G401.6 (cell line): ENCODE data around the gene PTPRG.

ENCODE experiments used
- FAIRE-seq: peaks from 2 replicates; lab custom pipeline; 2012; peaks lifted over from hg19 to GRCh38; lab: Jason Lieb, UNC

Gene PTPRG

DNA sequence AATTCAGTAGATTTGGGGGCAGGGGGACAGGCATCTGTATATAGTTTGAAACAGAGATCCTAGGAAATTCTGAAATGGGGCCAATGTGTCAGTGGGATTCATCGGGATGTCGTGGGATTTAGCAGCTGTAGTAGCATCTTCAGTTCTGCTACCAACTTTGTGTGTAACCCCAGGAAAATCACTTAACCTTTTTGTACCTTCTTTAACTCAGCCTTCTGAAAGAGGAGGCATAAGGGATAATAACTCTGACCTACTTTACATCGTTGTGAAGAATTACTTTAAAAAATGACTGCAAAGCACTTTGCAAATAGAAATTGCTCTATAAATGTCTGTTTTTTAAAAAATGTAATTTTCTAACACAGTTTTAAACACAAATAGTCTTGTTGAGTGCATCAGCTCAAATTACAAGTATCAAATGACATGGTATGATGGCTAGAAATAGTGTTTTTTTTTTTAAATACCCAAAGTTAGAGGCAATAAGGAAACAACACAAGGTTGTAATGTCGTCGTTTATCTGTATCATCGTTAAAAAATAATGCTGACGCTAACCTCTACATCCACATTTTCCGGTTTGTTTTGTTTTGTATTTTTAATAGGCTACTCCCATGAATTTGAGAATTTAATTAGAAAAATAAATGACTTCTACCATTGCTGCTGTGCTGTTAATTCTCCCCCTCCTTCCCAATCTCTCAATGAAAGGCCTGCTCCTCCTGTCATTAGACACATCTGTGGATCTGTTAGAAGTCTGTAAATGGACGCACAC lies 338.5 kb downstream of the PTPRG start:
- FAIRE-seq = no peak

- no peak for FAIRE-seq
Measured at GRCh38 chr3:61901496-61901895, 340.1 kb downstream of the PTPRG start.

DNA sequence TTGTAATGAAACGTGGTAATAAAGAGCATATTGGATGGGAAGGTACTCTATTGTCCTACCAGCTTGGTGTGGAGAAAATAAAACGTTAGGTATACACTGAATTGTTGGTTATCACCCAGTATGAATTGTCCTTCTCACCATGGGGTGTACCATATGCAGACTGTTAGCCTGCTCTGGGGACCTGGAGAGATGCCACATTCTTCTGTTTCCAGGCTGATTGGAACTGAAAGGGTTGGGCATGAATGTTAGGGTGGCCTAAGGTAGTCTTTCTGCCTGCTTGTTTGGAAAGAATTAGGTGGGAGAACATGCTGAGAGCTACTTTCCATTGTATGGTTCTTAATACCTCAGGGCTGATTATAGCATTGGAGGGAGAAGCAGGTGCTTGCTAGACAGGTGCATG lies 340.6 kb downstream of the PTPRG start:
- no peak for FAIRE-seq

- no peak for FAIRE-seq
Measured at GRCh38 chr3:61903074-61903473, 341.7 kb downstream of the PTPRG start.

- FAIRE-seq = no peak
Measured at GRCh38 chr3:61903931-61904657, 342.7 kb downstream of the PTPRG start.

GRCh38 chr3:61907210-61907795 lies 345.9 kb downstream of the PTPRG start:
- FAIRE-seq = no peak

GRCh38 chr3:61908382-61908781 lies 347.0 kb downstream of the PTPRG start:
- no peak for FAIRE-seq

DNA sequence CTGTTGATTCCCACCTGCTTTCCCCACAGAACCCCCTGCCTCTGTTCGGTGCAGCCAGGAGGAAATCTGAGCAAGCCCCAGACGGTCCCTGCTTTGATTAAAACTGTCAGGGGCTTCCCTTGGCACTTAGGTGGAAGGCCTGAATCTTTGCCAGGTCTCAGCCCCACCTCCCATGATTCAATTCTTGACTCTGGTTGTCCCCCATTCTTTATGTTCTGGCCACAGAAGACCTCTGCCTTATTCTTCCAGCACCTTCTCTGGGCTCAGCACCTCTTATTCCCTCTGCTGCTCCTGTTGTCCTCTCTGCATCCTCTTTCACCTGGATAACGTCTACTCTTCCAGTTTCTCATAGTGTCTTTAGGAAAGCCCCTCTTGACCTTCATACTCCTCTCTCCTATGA lies 349.4 kb downstream of the PTPRG start:
- FAIRE-seq = no peak

DNA sequence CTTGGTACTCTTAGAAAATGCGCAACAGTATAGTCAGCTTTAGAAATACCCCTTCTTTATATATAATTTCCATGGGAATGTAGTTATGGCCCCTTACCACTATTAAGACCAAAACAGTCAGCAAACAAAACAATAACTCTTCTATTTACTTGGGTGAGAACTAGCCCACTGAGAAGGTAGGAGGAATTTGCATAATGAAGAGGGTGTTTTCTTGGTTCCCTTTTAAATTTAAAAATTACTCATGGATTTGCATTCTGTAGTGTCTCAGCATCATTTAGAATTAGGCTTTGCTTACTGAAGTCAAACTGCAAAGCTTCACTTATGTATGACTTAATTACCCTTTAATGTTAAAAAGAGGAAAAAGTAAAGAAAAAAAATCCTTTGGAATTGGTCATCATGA lies 350.8 kb downstream of the PTPRG start:
- FAIRE-seq = no peak

GRCh38 chr3:61913701-61914100 lies 352.3 kb downstream of the PTPRG start:
- FAIRE-seq = no peak

DNA sequence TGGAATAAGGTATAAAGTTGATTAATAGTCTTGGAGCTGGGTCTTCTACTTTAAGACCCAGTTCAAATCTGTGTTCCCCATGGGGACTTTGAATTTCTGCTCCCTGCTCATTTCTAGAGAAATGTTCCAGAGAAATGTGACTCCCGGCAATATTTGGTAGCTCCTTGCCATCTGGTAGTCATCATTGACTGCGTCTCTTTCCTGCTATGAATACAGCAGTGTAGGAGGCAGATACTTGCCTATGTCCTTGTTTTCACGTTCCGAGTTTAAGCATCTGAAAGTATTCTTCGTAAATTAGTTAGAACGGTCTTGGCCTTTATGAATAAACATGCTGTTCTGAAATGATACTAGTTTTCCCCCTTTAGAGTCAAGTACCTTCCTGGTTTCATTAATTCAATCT lies 352.9 kb downstream of the PTPRG start:
- no peak for FAIRE-seq

DNA sequence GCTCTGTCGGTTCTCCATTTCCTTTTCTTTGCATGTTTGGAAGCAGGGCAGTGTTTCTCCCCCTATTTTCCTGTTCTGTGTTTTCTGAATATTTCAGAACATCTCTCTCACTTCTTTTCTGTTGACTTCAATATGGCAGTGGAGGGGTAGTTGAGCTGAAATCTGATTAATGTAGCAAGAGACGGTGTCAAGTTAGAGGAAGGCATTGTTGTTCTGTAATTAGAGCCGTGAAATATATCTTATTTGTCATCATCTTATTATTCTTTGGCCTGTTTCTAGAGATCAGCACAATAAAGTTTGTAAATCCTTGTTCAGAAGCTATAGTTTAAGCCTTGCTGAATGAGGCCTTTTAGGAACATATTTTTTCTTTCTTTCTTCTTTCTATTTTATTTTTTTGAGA lies 353.9 kb downstream of the PTPRG start:
- no peak for FAIRE-seq

DNA sequence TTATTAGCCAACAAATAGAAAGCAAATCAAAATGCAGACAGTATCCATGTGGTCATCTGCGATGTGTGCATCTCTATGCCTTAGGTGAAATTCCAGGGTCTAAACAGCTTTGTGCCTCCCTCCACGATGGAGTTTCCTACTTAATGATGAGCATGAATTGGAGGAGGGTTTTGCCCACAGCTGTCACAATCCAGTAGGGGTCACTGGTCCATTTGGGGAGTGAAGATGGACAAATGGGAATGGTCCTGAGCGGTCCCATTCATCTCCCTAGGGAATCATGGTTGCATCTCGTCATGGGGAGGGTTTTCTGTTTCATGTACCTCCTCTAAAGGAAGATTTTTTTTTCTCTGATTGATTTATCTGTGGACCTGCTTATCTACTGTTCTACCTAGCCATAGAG lies 358.0 kb downstream of the PTPRG start:
- no peak for FAIRE-seq

- no peak for FAIRE-seq
Measured at GRCh38 chr3:61922118-61922517, 360.7 kb downstream of the PTPRG start.

DNA sequence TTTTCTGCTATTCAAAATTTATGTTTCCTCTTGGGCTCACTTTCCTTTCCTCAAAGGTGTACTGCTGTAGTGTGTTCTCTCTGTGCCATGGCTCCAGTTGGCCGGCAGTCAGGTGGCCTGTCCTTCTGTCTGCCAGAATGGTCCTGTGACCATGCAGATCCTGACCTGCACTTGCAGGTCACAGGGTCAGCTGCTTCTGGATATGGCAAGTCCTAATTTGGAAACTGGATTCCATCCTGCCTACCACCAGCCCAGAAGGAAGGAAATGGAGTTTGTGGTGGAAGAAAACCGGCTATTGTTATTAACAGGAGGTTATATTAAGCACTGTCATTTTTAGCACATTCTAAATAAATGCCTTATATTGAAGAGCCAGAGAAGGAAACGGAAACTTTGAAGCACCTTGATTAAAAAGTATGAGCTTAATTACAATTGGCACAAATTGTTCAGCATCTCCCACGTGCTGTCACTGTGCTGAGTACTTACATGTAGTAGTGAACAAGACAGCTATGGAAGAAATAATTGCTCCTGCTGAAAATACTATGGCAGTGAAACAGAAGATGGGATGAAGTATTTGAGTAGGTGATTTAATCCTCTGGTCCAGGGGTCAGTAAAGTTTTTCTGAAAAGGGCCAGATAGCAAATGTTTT lies 362.8 kb downstream of the PTPRG start:
- no peak for FAIRE-seq

DNA sequence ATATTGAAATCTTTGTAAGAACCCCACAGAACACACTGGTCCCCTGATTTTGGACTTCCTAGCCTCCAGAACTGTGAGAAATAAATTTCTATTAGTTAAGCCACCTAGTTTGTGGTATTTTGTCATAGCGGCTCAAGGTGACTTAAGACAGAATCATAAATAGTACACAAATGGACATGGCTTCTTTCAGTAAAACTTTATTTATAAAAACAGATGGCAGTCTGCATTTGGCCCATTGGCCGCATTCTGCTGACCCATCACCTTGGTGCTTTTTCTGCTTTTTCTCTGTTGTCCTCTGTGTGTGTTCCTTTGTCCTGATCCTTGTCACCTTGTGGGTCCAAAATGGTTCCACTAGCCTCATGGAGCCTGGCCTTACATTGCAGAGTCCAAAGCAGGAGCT lies 363.6 kb downstream of the PTPRG start:
- no peak for FAIRE-seq

- FAIRE-seq = no peak
Measured at GRCh38 chr3:61925721-61926120, 364.4 kb downstream of the PTPRG start.

- no peak for FAIRE-seq
Measured at GRCh38 chr3:61926923-61927322, 365.6 kb downstream of the PTPRG start.

- FAIRE-seq = no peak
Measured at GRCh38 chr3:61927332-61927731, 366.0 kb downstream of the PTPRG start.

GRCh38 chr3:61928039-61928438 lies 366.7 kb downstream of the PTPRG start:
- no peak for FAIRE-seq

- no peak for FAIRE-seq
Measured at GRCh38 chr3:61928776-61929314, 367.5 kb downstream of the PTPRG start.

- FAIRE-seq = no peak
Measured at GRCh38 chr3:61929617-61930016, 368.2 kb downstream of the PTPRG start.

GRCh38 chr3:61932499-61932898 lies 371.1 kb downstream of the PTPRG start:
- no peak for FAIRE-seq
